GM12878 (cell line): ENCODE results near the gene KIAA1671. TPM values are rescaled to one million over a fixed set of nuclear protein-coding genes. Genes with fewer than 3 reads are reported as not detected.

Experiments used
- ATAC-seq: fragments of 200-7000 bp; cut with Tn5 transposase; 3 replicates; pipeline ENCODE4 v1.9.1; 2020; ENCODE audit warnings: mild to moderate bottlenecking, moderate library complexity
- BruUV-seq: library from RNA; stranded (reverse); fragments of 400-500 nt; replicated peaks from 2 replicates; lab custom pipeline; 2021; lab: Mats Ljungman, UMichigan
- CTCF ChIA-PET: fragments of 300-600 bp; sonication (Branson Sonifier 250); formaldehyde crosslinking; extraction: SDS; loops from one replicate; lab custom pipeline; 2021; ENCODE audit warnings: inconsistent platforms; lab: Yijun Ruan, JAX
- POLR2A ChIA-PET: fragments of 350-600 bp; formaldehyde crosslinking; extraction: SDS; loops from one replicate; lab custom pipeline; 2021; ENCODE audit warnings: inconsistent platforms; lab: Charles Lee
- RAD21 ChIA-PET: fragments of 300-600 bp; sonication (Branson Sonifier 250); formaldehyde crosslinking; loops from one replicate; lab custom pipeline; 2023; ENCODE audit warnings: antibody characterized with exemption; ENCODE audit not compliant: unreplicated experiment; lab: Charles Lee
- SMC1A ChIA-PET: fragments of 300-600 bp; sonication (Branson Sonifier 250); formaldehyde crosslinking; loops from one replicate; lab custom pipeline; 2023; ENCODE audit not compliant: unreplicated experiment, uncharacterized antibody; lab: Charles Lee
- DNase-seq: peaks from one replicate; pipeline ENCODE4 v3.0.0-alpha.2; 2011; ENCODE audit warnings: low read depth, low spot score
- FAIRE-seq: peaks from 3 replicates; lab custom pipeline; 2011; peaks lifted over from hg19 to GRCh38; lab: Jason Lieb, UNC
- H2AFZ ChIP-seq: 2 replicates; pipeline ENCODE4 v1.6.0; 2011; ENCODE audit warnings: low read depth, low read length, control low read depth; ENCODE audit not compliant: control insufficient read depth
- H3K27ac ChIP-seq: 2 replicates; pipeline ENCODE4 v1.5.1; 2011; ENCODE audit warnings: control low read depth; ENCODE audit not compliant: control insufficient read depth, insufficient read depth
- H3K27me3 ChIP-seq, 2 experiments: replicated peaks in 1 of 2; 2 replicates each; pipeline versions ENCODE4 v1.6.0 to v1.6.1; 2011; ENCODE audit warnings: low read length in 1 of 2; ENCODE audit not compliant: control insufficient read depth in 2 of 2, insufficient read depth in 2 of 2
- H3K36me3 ChIP-seq, 2 experiments: 2 replicates each; pipeline ENCODE4 v1.5.1; 2011; ENCODE audit warnings: low read length in 1 of 2; ENCODE audit not compliant: control insufficient read depth in 2 of 2, insufficient read depth in 2 of 2
- H3K4me1 ChIP-seq: 2 replicates; pipeline ENCODE4 v1.6.1; 2011; ENCODE audit warnings: mild to moderate bottlenecking, low read length, moderate library complexity, mixed read lengths; ENCODE audit not compliant: control insufficient read depth, insufficient read depth
- H3K4me2 ChIP-seq: 2 replicates; pipeline ENCODE4 v1.6.0; 2011; ENCODE audit warnings: control low read depth; ENCODE audit not compliant: control insufficient read depth, insufficient read depth
- H3K4me3 ChIP-seq: fragments of 200-600 bp; sonication (generic); 2 replicates; pipeline ENCODE4 v1.5.1; 2016
- H3K79me2 ChIP-seq: 2 replicates; pipeline ENCODE4 v1.6.0; 2011; ENCODE audit warnings: low read length; ENCODE audit not compliant: control insufficient read depth, insufficient read depth
- H3K9ac ChIP-seq: 2 replicates; pipeline ENCODE4 v1.8.0; 2011; ENCODE audit warnings: low read length, control low read depth, mixed read lengths; ENCODE audit not compliant: control insufficient read depth, insufficient read depth
- H3K9me3 ChIP-seq: replicated peaks from 3 replicates; pipeline ENCODE4 v1.5.1; 2011; ENCODE audit warnings: mild to moderate bottlenecking, low read length; ENCODE audit not compliant: control insufficient read depth, insufficient read depth
- H4K20me1 ChIP-seq: 2 replicates; pipeline ENCODE4 v1.6.0; 2011; ENCODE audit not compliant: control insufficient read depth, insufficient read depth
- BCL3 ChIP-seq: IDR thresholded peaks from 2 replicates; pipeline ENCODE4 v1.6.1; 2011; ENCODE audit warnings: borderline replicate concordance, low read depth, mild to moderate bottlenecking, moderate library complexity, low read length; ENCODE audit not compliant: insufficient read depth, poor library complexity, severe bottlenecking
- CEBPZ ChIP-seq: fragments of 150-350 bp; IDR thresholded peaks from 2 replicates; pipeline ENCODE4 v1.6.1; 2016; ENCODE audit warnings: low read depth, low read length
- CREM ChIP-seq: IDR thresholded peaks from 2 replicates; pipeline ENCODE4 v1.6.1; 2014; ENCODE audit warnings: antibody characterized with exemption, low read depth
- DPF2 ChIP-seq: fragments of 450-650 bp; IDR thresholded peaks from 2 replicates; pipeline ENCODE4 v1.6.1; 2017; ENCODE audit warnings: mild to moderate bottlenecking
- ESRRA ChIP-seq: IDR thresholded peaks from 2 replicates; pipeline ENCODE4 v1.6.1; 2012; ENCODE audit warnings: mild to moderate bottlenecking, low read length, improper control_type of control experiment
- FOS ChIP-seq: IDR thresholded peaks from 3 replicates; pipeline ENCODE4 v1.6.1; 2011; ENCODE audit warnings: borderline replicate concordance; ENCODE audit not compliant: insufficient read length; ENCODE audit errors: extremely low read depth
- MTA3 ChIP-seq: IDR thresholded peaks from 2 replicates; pipeline ENCODE4 v1.6.1; 2012; ENCODE audit warnings: low read length, inconsistent platforms, borderline replicate concordance
- MXI1 ChIP-seq: fragments of 150-350 bp; IDR thresholded peaks from 2 replicates; pipeline ENCODE4 v1.6.1; 2011; ENCODE audit warnings: low read depth, mild to moderate bottlenecking, inconsistent platforms, low read length, improper control_type of control experiment
- NR2C1 ChIP-seq: fragments of 450-650 bp; IDR thresholded peaks from 2 replicates; pipeline ENCODE4 v1.6.1; 2017; ENCODE audit warnings: antibody characterized with exemption, mild to moderate bottlenecking, moderate library complexity
- POLR2AphosphoS2 ChIP-seq: IDR thresholded peaks from 2 replicates; pipeline ENCODE4 v1.6.1; 2011; ENCODE audit warnings: low read depth, mild to moderate bottlenecking, low read length, improper control_type of control experiment, moderate library complexity
- POU2F2 ChIP-seq: IDR thresholded peaks from 3 replicates; pipeline ENCODE4 v1.6.1; 2011; ENCODE audit warnings: low read depth, mild to moderate bottlenecking, low read length, borderline replicate concordance
- RCOR1 ChIP-seq: conservative IDR thresholded peaks from 2 replicates; pipeline ENCODE4 v1.6.1; 2012; ENCODE audit warnings: low read depth, low read length, improper control_type of control experiment
- SIX5 ChIP-seq: IDR thresholded peaks from 2 replicates; pipeline ENCODE4 v1.6.1; 2011; ENCODE audit warnings: mild to moderate bottlenecking, low read depth, low read length, moderate library complexity; ENCODE audit not compliant: severe bottlenecking
- STAT3 ChIP-seq: IDR thresholded peaks from 2 replicates; pipeline ENCODE4 v1.6.1; 2011; ENCODE audit warnings: low read depth, low read length, improper control_type of control experiment
- TAF1 ChIP-seq: IDR thresholded peaks from 2 replicates; pipeline ENCODE4 v1.6.1; 2011; ENCODE audit warnings: mild to moderate bottlenecking, low read depth, low read length, borderline replicate concordance
- ZNF217 ChIP-seq: fragments of 450-650 bp; IDR thresholded peaks from 2 replicates; pipeline ENCODE4 v1.6.1; 2017; ENCODE audit warnings: antibody characterized with exemption, mild to moderate bottlenecking
- WGBS: methylation state at CpG from one replicate; pipeline ENCODE4 v1.1.6; 2016; ENCODE audit warnings: low lambda C conversion rate; ENCODE audit not compliant: insufficient replicate concordance, insufficient coverage; ENCODE audit errors: missing lambda C conversion rate; 5-methylcytosine and 5-hydroxymethylcytosine counted together
- in situ Hi-C: fragments of 300-500 bp; cut with MboI; formaldehyde crosslinking; loops from 9 replicates; pipeline ENCODE4 v1.14.3; 2018; ENCODE audit warnings: mixed read lengths
- intact Hi-C: fragments of 100-400 bp; cut with micrococcal nuclease; formaldehyde crosslinking; loops from one replicate; pipeline ENCODE4 v1.14.2; 2022; ENCODE audit not compliant: unreplicated experiment
- polyA plus RNA-seq, 11 experiments: library from polyadenylated mRNA; depleted of rRNA in 4 of 11; unstranded in 6 of 11; stranded (reverse) in 5 of 11; fragments of >200 nt; fragmentation: Nextera tagmentation in 4 of 11; fragmentation: Illumina TruSeq in 1 of 11; extraction: Ambion mirVana in 4 of 11; extraction: Trizol in 1 of 11; gene quantifications; 1 replicate in 1 of 11; 2 replicates in 10 of 11; pipeline versions ENCODE4 v1.2.1 to v1.2.3, GENCODE V29; 2011 to 2016; ENCODE audit warnings: inconsistent platforms in 2 of 11, missing spikeins in 2 of 11, low read depth in 1 of 11
- total RNA-seq, 4 experiments: library from RNA; depleted of rRNA in 3 of 4; stranded (reverse); fragments of >200 nt in 3 of 4; fragmentation: Illumina TruSeq in 1 of 4; extraction: Trizol in 1 of 4; gene quantifications; 2 replicates each; pipeline versions ENCODE4 v1.2.1 to v1.2.3, GENCODE V29; 2013 to 2021

The KIAA1671 gene
- total and polyA plus RNA-seq, 10 of the 15 experiments (the other 5 are each of a cell fraction or from before 2014, with no cell fraction given), result 0.05 to 2.7 (median 0.33) TPM

GRCh38 chr22:24976442-24977218, 24.1 kb downstream of the KIAA1671 start (continued):
- TF ChIP-seq POLR2AphosphoS2, result no peak
- no peak for TF ChIP-seq MXI1
- no peak for TF ChIP-seq CREM
- no peak for TF ChIP-seq BCL3
- TF ChIP-seq ZNF217, result no peak
- no peak for TF ChIP-seq TAF1
- TF ChIP-seq POU2F2, result no peak
- TF ChIP-seq STAT3, result no peak
- TF ChIP-seq FOS, result no peak

- Histone ChIP-seq H3K9me3 (no peaks in the 10 kb centered on the region), H3K79me2 (no peaks in the 10 kb centered on the region), H3K27me3 (no peaks in the 10 kb centered on the region), H3K9ac (no peak overlapping the region), H2AFZ (no peak overlapping the region), H3K4me2 (no peak overlapping the region), H4K20me1 (no peaks in the 10 kb centered on the region)
- intact Hi-C loops (no loop called here), in situ Hi-C loops (no loop called here)
- CTCF ChIA-PET, result no interaction called here
- BruUV-seq, result no TSS peak
- ATAC-seq, result no peak
- 27% methylated on average over 12 of the region's 12 CpGs for WGBS
- no peak for TF ChIP-seq ESRRA
- TF ChIP-seq SIX5, result no peak
- TF ChIP-seq NR2C1, result no peak
- no peak for TF ChIP-seq MTA3
- TF ChIP-seq RCOR1, result no peak
- no peak for TF ChIP-seq CEBPZ
- TF ChIP-seq DPF2, result no peak
- TF ChIP-seq, all 136 proteins: peak for 0
- no peak for FAIRE-seq
- Histone ChIP-seq H3K36me3 (no peaks in the 10 kb centered on the region), H3K4me1 (no peaks in the 10 kb centered on the region), H3K4me3 (no peak overlapping the region), H3K27ac (no peak overlapping the region)
- RAD21 ChIA-PET, result no interaction called here
- SMC1A ChIA-PET, result no interaction called here
- POLR2A ChIA-PET, result no interaction called here
- DNase-seq, result no peak
Measured at GRCh38 chr22:24977370-24978221, 25.1 kb downstream of the KIAA1671 start.
